ENCODE measurements around the gene ADCY7.
A peak's percentile ranks its signal among the peaks of the same experiment; 100 is the strongest.

The ADCY7 gene

DNA sequence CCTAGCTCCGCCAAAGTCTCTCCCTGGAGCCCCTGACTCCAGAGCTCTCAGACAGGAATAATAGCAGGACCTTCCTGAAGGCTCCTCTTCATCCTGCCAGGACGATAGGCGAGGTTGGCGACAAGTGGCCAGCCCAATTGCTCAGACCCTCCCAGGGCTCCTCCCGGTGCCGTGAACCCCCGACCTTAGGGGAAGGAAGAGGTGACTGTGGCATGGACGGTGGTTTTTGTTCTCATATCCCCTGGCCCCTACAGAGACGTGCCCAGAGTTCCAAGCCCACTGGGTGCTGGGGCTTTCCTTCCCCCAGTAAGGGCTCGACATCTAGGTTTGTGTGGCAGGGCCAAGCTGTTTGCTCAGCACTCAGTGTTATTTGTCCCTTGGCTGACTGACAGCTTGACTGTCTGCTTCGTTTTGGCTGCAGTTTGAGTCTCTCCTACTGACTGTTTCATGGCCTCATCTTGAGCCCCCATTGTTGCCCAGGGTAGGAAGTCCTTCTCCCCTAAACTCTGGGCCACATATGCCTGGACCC, 4.6 kb upstream of the ADCY7 start:
- no peak overlapping the region for H3K27ac ChIP-seq (ENCODE audit: insufficient read depth in 1 of 2, low read depth in 1 of 2, low read length in 2 of 2, poor library complexity in 1 of 2, severe bottlenecking in 2 of 2)
- no peaks in the 10 kb centered on the region for H3K27me3 ChIP-seq (replicated peaks in 2 of 5; ENCODE audit: control insufficient read depth in 4 of 5, insufficient read depth in 5 of 5, low read length in 4 of 5)
- DNase-seq: no peak
- no peak overlapping the region for H3K4me3 ChIP-seq (ENCODE audit: control insufficient read depth in 1 of 7, extremely low read depth in 1 of 7, insufficient read depth in 4 of 7, low read depth in 2 of 7, low read length in 6 of 7)
- ChIA-PET CTCF (interaction anchor here (0.7 to 20.0 kb wide), 11 partner anchors 11 to 110 kb away, joined by 3 to 274 read pairs (median 3); no protein-coding TSS in a partner anchor), POLR2A (interaction anchor here (1.3 kb wide), 1 partner anchor 13 kb away, joined by 4 read pairs; no protein-coding TSS in a partner anchor)
- 30% methylated on average over 11 of the region's 11 CpGs for WGBS (ENCODE audit: insufficient coverage)
- no peaks in the 10 kb centered on the region for H3K36me3 ChIP-seq (ENCODE audit: control insufficient read depth in 4 of 4, insufficient read depth in 4 of 4, low read length in 3 of 4)
- H3K4me1 ChIP-seq (ENCODE audit: control extremely low read depth in 1 of 4, control insufficient read depth in 4 of 4, insufficient read depth in 4 of 4, low read length in 3 of 4): peaks cover 5 to 72% (median 56%) of the 10 kb centered on the region in 4 experiments
- H3K9me3 ChIP-seq (ENCODE audit: control extremely low read depth in 1 of 5, control insufficient read depth in 4 of 5, insufficient read depth in 2 of 5, low read depth in 1 of 5, low read length in 4 of 5): no peaks in the 10 kb centered on the region

DNA sequence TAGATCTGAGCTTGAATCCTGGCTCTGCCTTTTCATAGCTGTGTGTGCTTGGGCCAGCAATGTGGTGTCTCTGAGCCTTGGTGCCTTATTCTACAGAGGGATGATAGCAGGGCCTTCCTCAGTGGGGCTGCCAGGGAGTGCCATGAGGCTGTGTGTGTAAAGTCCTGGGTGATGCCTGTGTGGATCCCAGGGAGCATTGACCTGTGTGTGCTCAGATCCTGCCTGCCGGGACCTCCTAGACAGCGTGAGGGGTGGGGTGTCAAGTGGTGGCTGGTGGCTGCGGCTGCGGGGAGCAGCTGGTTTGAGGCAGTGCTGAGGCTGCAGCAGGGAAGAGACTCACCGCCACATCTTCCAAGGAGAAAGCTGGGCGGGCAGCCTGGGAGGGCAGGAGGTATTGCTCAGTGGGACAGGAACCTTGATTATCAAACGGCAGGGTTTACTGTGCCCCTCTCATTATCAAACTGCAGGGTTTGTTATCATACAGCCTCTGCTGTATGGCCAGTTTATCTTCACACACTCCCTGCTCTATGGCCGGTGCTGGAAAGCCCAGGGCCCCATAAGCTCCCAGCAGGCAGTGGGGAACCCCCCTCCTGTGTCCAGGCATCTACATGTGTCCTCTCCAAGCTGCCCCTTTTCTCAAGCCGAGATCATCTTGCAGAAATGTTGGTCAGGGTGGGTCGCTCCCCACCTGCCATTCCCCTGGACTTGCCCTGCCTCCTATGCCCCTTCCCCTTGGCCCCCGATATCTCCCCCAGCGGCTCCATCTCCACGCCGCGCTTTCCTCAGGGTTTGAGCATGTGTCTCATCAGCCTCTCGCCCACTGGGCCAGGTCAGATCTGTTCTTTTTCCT, 3.1 kb upstream of the ADCY7 start:
- no peaks in the 10 kb centered on the region for H3K36me3 ChIP-seq (ENCODE audit: control insufficient read depth in 4 of 4, insufficient read depth in 4 of 4, low read length in 3 of 4)
- 89% methylated on average over 15 of the region's 16 CpGs for WGBS (ENCODE audit: insufficient coverage)
- CTCF ChIA-PET: interaction anchor here (0.8 to 20.0 kb wide), 6 partner anchors 10 to 109 kb away, joined by 3 to 274 read pairs (median 4); no protein-coding TSS in a partner anchor
- H3K27ac ChIP-seq (ENCODE audit: insufficient read depth in 1 of 2, low read depth in 1 of 2, low read length in 2 of 2, poor library complexity in 1 of 2, severe bottlenecking in 2 of 2): peak overlapping the region in 1 of 2 experiments; percentile 50
- no peaks in the 10 kb centered on the region for H3K27me3 ChIP-seq (replicated peaks in 2 of 5; ENCODE audit: control insufficient read depth in 4 of 5, insufficient read depth in 5 of 5, low read length in 4 of 5)
- H3K9me3 ChIP-seq (ENCODE audit: control extremely low read depth in 1 of 5, control insufficient read depth in 4 of 5, insufficient read depth in 2 of 5, low read depth in 1 of 5, low read length in 4 of 5): no peaks in the 10 kb centered on the region
- POLR2A ChIA-PET: interaction anchor here (0.5 to 1.5 kb wide), 2 partner anchors 11 to 305 kb away, joined by 3 to 4 read pairs; no protein-coding TSS in a partner anchor
- DNase-seq: peak in 1 of 3 donors; percentile 53
- H3K4me3 ChIP-seq (ENCODE audit: control insufficient read depth in 1 of 7, extremely low read depth in 1 of 7, insufficient read depth in 4 of 7, low read depth in 2 of 7, low read length in 6 of 7): no peak overlapping the region
- H3K4me1 ChIP-seq (ENCODE audit: control extremely low read depth in 1 of 4, control insufficient read depth in 4 of 4, insufficient read depth in 4 of 4, low read length in 3 of 4): peaks cover 7 to 88% (median 71%) of the 10 kb centered on the region in 4 experiments

DNA sequence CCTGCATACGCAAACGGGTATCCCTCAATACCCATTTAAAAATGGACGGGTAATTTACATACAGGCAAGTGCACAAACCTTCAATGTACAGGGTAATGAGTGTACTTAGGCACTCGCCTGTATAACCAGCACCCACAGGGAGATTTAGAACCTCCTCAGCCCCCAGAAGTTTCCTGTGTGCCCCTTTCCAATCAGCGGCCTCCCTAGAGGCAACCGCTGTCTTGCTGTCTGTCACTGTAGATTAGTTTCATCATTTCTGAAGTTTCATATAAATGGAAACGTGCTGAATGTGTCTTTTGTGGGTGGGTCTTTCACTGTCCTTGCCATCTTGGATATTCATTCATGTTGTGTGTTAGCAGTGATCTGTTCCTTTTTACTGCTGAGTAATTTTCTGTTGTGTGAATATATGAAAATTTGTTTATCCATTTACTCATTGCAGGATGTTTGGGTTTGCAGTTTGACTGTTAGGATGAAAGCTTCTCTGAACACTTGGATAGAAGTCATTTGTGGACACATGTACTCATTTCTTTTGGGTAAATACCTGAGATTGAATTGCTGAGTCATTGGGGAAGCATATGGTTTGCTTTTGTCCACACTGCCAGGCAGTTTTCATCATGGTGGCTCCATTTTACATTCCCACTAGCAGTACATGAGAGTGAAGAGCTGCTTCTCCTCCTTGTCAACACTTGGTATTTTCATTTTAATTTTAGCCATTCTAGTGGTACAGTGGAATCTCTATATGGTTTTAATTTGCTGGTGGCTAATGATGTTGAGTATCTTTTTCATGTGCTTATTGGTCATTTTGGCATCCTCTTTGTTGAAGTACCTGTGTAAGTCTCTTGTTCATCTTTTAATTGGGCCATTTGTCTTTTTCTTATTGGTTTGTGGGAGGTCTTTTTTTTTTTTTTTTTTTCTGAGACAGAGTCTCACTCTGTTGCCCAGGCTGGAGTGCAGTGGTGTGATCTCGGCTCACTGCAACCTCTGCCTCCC, 2.1 kb upstream of the ADCY7 start:
- no peaks in the 10 kb centered on the region for H3K27me3 ChIP-seq (replicated peaks in 2 of 5; ENCODE audit: control insufficient read depth in 4 of 5, insufficient read depth in 5 of 5, low read length in 4 of 5)
- peaks cover 7 to 92% (median 73%) of the 10 kb centered on the region in 4 experiments for H3K4me1 ChIP-seq (ENCODE audit: control extremely low read depth in 1 of 4, control insufficient read depth in 4 of 4, insufficient read depth in 4 of 4, low read length in 3 of 4)
- no peaks in the 10 kb centered on the region for H3K36me3 ChIP-seq (ENCODE audit: control insufficient read depth in 4 of 4, insufficient read depth in 4 of 4, low read length in 3 of 4)
- no peak overlapping the region for H3K4me3 ChIP-seq (ENCODE audit: control insufficient read depth in 1 of 7, extremely low read depth in 1 of 7, insufficient read depth in 4 of 7, low read depth in 2 of 7, low read length in 6 of 7)
- peak overlapping the region in 1 of 2 experiments; percentile 50 for H3K27ac ChIP-seq (ENCODE audit: insufficient read depth in 1 of 2, low read depth in 1 of 2, low read length in 2 of 2, poor library complexity in 1 of 2, severe bottlenecking in 2 of 2)
- H3K9me3 ChIP-seq (ENCODE audit: control extremely low read depth in 1 of 5, control insufficient read depth in 4 of 5, insufficient read depth in 2 of 5, low read depth in 1 of 5, low read length in 4 of 5): no peaks in the 10 kb centered on the region
- POLR2A ChIA-PET: interaction anchor here (0.5 to 1.5 kb wide), 2 partner anchors 10 to 306 kb away, joined by 3 to 4 read pairs; no protein-coding TSS in a partner anchor
- CTCF ChIA-PET: interaction anchor here (1.0 to 20.0 kb wide), 3 partner anchors 9 to 61 kb away, joined by 4 to 274 read pairs (median 82); no protein-coding TSS in a partner anchor
- WGBS (ENCODE audit: insufficient coverage): 92% methylated on average over 2 of the region's 8 CpGs
- DNase-seq: peak in 2 of 3 donors; percentile 61 to 72

DNA sequence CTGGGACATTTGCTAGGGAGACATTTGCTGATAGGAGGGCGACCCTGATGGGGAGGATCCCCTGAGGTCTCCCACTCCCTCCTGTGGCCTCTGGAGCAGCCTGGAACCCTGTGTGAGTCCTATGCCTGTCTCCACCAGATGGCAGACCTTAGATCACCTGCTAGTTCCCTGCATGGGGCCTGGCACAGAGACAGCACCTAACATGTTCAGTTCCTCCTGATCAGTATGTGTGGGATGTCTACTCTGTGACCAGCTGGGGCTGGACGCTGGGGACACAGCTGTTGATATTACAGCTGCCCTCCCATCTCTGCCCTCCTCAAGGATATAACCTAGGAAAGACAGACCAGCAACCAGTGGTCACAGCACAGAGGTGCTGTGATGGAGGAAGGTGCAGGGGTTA, 1.1 kb upstream of the ADCY7 start:
- Histone ChIP-seq H3K27me3 (replicated peaks in 2 of 5; ENCODE audit: control insufficient read depth in 4 of 5, insufficient read depth in 5 of 5, low read length in 4 of 5) (no peaks in the 10 kb centered on the region), H3K9me3 (ENCODE audit: control extremely low read depth in 1 of 5, control insufficient read depth in 4 of 5, insufficient read depth in 2 of 5, low read depth in 1 of 5, low read length in 4 of 5) (no peaks in the 10 kb centered on the region), H3K27ac (ENCODE audit: insufficient read depth in 1 of 2, low read depth in 1 of 2, low read length in 2 of 2, poor library complexity in 1 of 2, severe bottlenecking in 2 of 2) (peak overlapping the region in 1 of 2 experiments; percentile 60), H3K4me3 (ENCODE audit: control insufficient read depth in 1 of 7, extremely low read depth in 1 of 7, insufficient read depth in 4 of 7, low read depth in 2 of 7, low read length in 6 of 7) (no peak overlapping the region), H3K4me1 (ENCODE audit: control extremely low read depth in 1 of 4, control insufficient read depth in 4 of 4, insufficient read depth in 4 of 4, low read length in 3 of 4) (peaks cover 7 to 91% (median 68%) of the 10 kb centered on the region in 4 experiments), H3K36me3 (ENCODE audit: control insufficient read depth in 4 of 4, insufficient read depth in 4 of 4, low read length in 3 of 4) (peaks cover 0 to 2% (median 0%) of the 10 kb centered on the region in 4 experiments)
- POLR2A ChIA-PET: interaction anchor here (0.9 to 1.2 kb wide), 2 partner anchors 10 to 15 kb away, joined by 3 to 6 read pairs; no protein-coding TSS in a partner anchor
- DNase-seq: peak; percentile 52 to 61 (median 56)
- WGBS (ENCODE audit: insufficient coverage): 14% methylated on average over 1 of the region's 2 CpGs
- CTCF ChIA-PET: interaction anchor here (0.9 to 20.0 kb wide), 8 partner anchors 8 to 50 kb away, joined by 3 to 274 read pairs (median 4); no protein-coding TSS in a partner anchor

DNA sequence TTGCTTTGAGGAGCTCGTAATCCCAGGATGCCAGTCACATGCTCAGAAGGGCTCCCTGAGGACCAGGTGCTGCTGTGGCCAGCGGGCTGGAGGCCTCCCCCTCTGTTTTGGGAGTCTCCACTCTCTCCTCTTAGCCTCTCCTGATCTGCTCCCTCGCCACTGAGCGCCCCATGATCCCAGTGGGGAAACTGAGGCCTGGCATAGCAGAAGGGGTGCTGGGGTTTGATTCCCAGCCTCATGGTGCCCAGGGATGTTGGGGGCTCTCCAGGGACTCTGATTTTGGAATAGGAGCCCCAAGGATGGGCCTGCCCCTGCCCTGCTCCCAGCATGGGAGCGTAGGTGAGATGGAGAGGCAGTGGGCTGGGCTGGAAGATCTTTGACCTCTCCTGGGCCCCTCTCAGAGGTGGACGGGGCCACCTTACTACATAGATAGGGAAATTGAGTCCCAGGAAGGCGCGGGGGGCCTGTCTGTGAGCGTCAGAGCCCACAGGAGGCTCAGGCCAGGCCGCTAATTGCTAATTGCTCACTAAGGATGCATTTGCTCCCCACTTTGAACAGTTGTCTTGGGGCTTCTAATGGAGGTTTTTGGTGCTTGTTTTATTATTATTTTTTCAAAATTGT, 525 bp upstream of the ADCY7 start:
- CTCF ChIA-PET: interaction anchor here (0.7 to 20.0 kb wide), 11 partner anchors 7 to 49 kb away, joined by 3 to 274 read pairs (median 3); no protein-coding TSS in a partner anchor
- no peak for DNase-seq
- Histone ChIP-seq H3K36me3 (ENCODE audit: control insufficient read depth in 4 of 4, insufficient read depth in 4 of 4, low read length in 3 of 4) (peaks cover 0 to 8% (median 2%) of the 10 kb centered on the region in 4 experiments), H3K27ac (ENCODE audit: insufficient read depth in 1 of 2, low read depth in 1 of 2, low read length in 2 of 2, poor library complexity in 1 of 2, severe bottlenecking in 2 of 2) (peak overlapping the region in 1 of 2 experiments; percentile 60), H3K27me3 (replicated peaks in 2 of 5; ENCODE audit: control insufficient read depth in 4 of 5, insufficient read depth in 5 of 5, low read length in 4 of 5) (no peaks in the 10 kb centered on the region), H3K4me3 (ENCODE audit: control insufficient read depth in 1 of 7, extremely low read depth in 1 of 7, insufficient read depth in 4 of 7, low read depth in 2 of 7, low read length in 6 of 7) (peak overlapping the region in 4 of 7 experiments; percentile 64 to 74 (median 66)), H3K4me1 (ENCODE audit: control extremely low read depth in 1 of 4, control insufficient read depth in 4 of 4, insufficient read depth in 4 of 4, low read length in 3 of 4) (peaks cover 7 to 97% (median 68%) of the 10 kb centered on the region in 4 experiments), H3K9me3 (ENCODE audit: control extremely low read depth in 1 of 5, control insufficient read depth in 4 of 5, insufficient read depth in 2 of 5, low read depth in 1 of 5, low read length in 4 of 5) (no peaks in the 10 kb centered on the region)
- POLR2A ChIA-PET: interaction anchor here (0.9 to 2.2 kb wide), 4 partner anchors 9 to 48 kb away, joined by 3 to 16 read pairs (median 4); no protein-coding TSS in a partner anchor
- 83% methylated on average over 4 of the region's 10 CpGs for WGBS (ENCODE audit: insufficient coverage)

Measured in common myeloid progenitor, CD34-positive (primary cell).